Calu3 (cell line): ENCODE results near the gene AFF2. TPM values are rescaled to one million over a fixed set of nuclear protein-coding genes. Genes with fewer than 3 reads are reported as not detected.

Experiments
- BruUV-seq: library from RNA; stranded (reverse); fragments of 400-500 nt; replicated peaks from 2 replicates; lab custom pipeline; 2021; lab: Mats Ljungman, UMichigan
- CTCF ChIA-PET: fragments of 300-600 bp; sonication (Branson Sonifier 250); formaldehyde crosslinking; loops from one replicate; lab custom pipeline; 2022; ENCODE audit warnings: antibody characterized with exemption; lab: Charles Lee
- DNase-seq: peaks from one replicate; pipeline ENCODE4 v3.0.0; 2022
- H3K27ac Mint-ChIP-seq: one replicate; pipeline ENCODE4 v1.8.0; 2022; ENCODE audit warnings: mixed read lengths; ENCODE audit not compliant: unreplicated experiment
- H3K27me3 Mint-ChIP-seq: one replicate; pipeline ENCODE4 v1.8.0; 2022; ENCODE audit warnings: mixed read lengths; ENCODE audit not compliant: unreplicated experiment
- H3K36me3 Mint-ChIP-seq: one replicate; pipeline ENCODE4 v1.8.0; 2022; ENCODE audit warnings: mild to moderate bottlenecking, moderate library complexity, mixed read lengths; ENCODE audit not compliant: insufficient read depth, unreplicated experiment
- H3K4me1 Mint-ChIP-seq: one replicate; pipeline ENCODE4 v1.8.0; 2022; ENCODE audit warnings: mild to moderate bottlenecking, low read depth, mixed read lengths; ENCODE audit not compliant: unreplicated experiment
- H3K4me3 Mint-ChIP-seq: one replicate; pipeline ENCODE4 v1.8.0; 2022; ENCODE audit warnings: mild to moderate bottlenecking, low read depth, moderate library complexity, mixed read lengths; ENCODE audit not compliant: unreplicated experiment
- H3K9me3 Mint-ChIP-seq: one replicate; pipeline ENCODE4 v1.8.0; 2022; ENCODE audit warnings: low read depth, mixed read lengths; ENCODE audit not compliant: unreplicated experiment
- CTCF ChIP-seq: fragments of 200-600 bp; IDR thresholded peaks from one replicate; pipeline ENCODE4 v1.8.0; 2022; ENCODE audit warnings: antibody characterized with exemption; ENCODE audit not compliant: unreplicated experiment
- intact Hi-C: fragments of 100-400 bp; cut with micrococcal nuclease; formaldehyde crosslinking; loops from one replicate; pipeline ENCODE4 v1.10.0; 2022; ENCODE audit not compliant: unreplicated experiment
- total RNA-seq: library from RNA; stranded (reverse); gene quantifications from 2 replicates; pipeline ENCODE4 v1.2.3, GENCODE V29; 2022

AFF2 gene
- total RNA-seq, 1 experiment from 2014 or later: 0.17 TPM

- Mint-ChIP-seq H3K27me3 (peaks cover 19% of the 10 kb centered on the region), H3K27ac (no peak overlapping the region), H3K4me1 (no peaks in the 10 kb centered on the region), H3K36me3 (no peaks in the 10 kb centered on the region), H3K9me3 (no peaks in the 10 kb centered on the region), H3K4me3 (no peak overlapping the region)
- intact Hi-C loops: no loop called here
- no peak for TF ChIP-seq CTCF
- CTCF ChIA-PET: interaction anchor here (0.6 kb wide), 1 partner anchor 1237 kb away, joined by 4 read pairs; no protein-coding TSS in a partner anchor
- BruUV-seq: no TSS peak
- no peak for DNase-seq
Observed at GRCh38 chrX:148593146-148593545, 92.7 kb downstream of the AFF2 start.

DNA sequence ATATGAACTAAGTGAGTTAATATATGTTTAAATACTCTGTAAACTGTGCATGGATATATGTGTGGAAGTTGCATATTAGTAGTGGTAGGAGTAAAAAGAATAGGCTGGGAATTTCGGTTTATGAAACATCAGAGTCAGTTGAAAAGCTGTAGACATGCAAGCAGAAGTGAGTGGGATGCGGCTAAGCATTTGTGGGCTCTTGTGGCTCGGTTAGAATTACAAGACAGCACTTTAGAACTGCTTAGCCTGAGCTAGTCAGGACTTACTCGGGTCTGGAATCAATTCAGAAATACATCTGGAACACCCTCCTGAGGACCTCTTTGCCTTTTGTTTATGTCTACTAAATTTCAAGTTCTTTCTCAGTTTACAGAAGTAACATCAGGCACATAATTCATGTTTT, 93.6 kb downstream of the AFF2 start:
- no peaks in the 10 kb centered on the region for H3K36me3 Mint-ChIP-seq
- H3K27me3 Mint-ChIP-seq: peaks cover 19% of the 10 kb centered on the region
- H3K9me3 Mint-ChIP-seq: no peaks in the 10 kb centered on the region
- TF ChIP-seq CTCF: no peak
- CTCF ChIA-PET: no interaction called here
- intact Hi-C loops: no loop called here
- no peak overlapping the region for H3K27ac Mint-ChIP-seq
- H3K4me3 Mint-ChIP-seq: no peak overlapping the region
- no peak for DNase-seq
- no TSS peak for BruUV-seq
- H3K4me1 Mint-ChIP-seq: no peaks in the 10 kb centered on the region

GRCh38 chrX:148599404-148599803, 99.0 kb downstream of the AFF2 start:
- DNase-seq: no peak
- H3K36me3 Mint-ChIP-seq: no peaks in the 10 kb centered on the region
- peaks cover 16% of the 10 kb centered on the region for H3K27me3 Mint-ChIP-seq
- no peak overlapping the region for H3K27ac Mint-ChIP-seq
- H3K9me3 Mint-ChIP-seq: no peaks in the 10 kb centered on the region
- H3K4me3 Mint-ChIP-seq: no peak overlapping the region
- BruUV-seq: no TSS peak
- intact Hi-C loops: no loop called here
- peaks cover 30% of the 10 kb centered on the region for H3K4me1 Mint-ChIP-seq
- TF ChIP-seq CTCF: no peak
- CTCF ChIA-PET: no interaction called here

- no peak for DNase-seq
- CTCF ChIA-PET: no interaction called here
- no peak overlapping the region for H3K4me3 Mint-ChIP-seq
- no peaks in the 10 kb centered on the region for H3K36me3 Mint-ChIP-seq
- no peak for TF ChIP-seq CTCF
- H3K27me3 Mint-ChIP-seq: peaks cover 9% of the 10 kb centered on the region
- intact Hi-C loops: loop anchor here (5.0 to 10.0 kb wide), 2 partner anchors 57 to 115 kb away; no protein-coding TSS in a partner anchor
- peaks cover 30% of the 10 kb centered on the region for H3K4me1 Mint-ChIP-seq
- no peak overlapping the region for H3K27ac Mint-ChIP-seq
- no TSS peak for BruUV-seq
- no peaks in the 10 kb centered on the region for H3K9me3 Mint-ChIP-seq
Observed at GRCh38 chrX:148600131-148600530, 99.7 kb downstream of the AFF2 start.
